ENCODE results near the gene TRPM2. TPM values are rescaled to one million over a fixed set of nuclear protein-coding genes. Genes with fewer than 3 reads are reported as not detected.
"Not testable (repeated sequence)": the region's sequence is repeated elsewhere in the genome, so short reads cannot be mapped to it uniquely, and the experiment has no call there.

TRPM2 gene
- polyA plus RNA-seq, 12 donors = 0.60 to 2.2 (median 1.4) TPM; not detected in 2

DNA sequence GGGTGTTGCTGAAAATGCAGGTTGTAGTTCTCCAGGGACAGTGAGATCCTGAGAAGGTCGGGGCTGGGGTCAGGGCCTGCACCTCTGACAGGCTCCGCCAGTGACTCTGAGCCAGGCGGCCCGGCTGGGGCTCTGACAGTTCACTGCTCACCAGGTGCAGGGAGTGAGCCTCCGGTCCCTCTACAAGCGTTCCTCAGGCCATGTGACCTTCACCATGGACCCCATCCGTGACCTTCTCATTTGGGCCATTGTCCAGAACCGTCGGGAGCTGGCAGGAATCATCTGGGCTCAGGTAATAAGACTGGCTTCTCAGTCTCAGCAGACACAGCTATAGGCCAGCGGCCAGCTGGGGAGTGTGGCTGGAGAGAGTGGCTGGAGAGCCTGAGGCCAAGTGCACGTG lies 41.8 kb downstream of the TRPM2 start:
- DNase-seq = no peak

- not testable (repeated sequence) for DNase-seq
Measured at GRCh38 chr21:44396803-44397202, 43.4 kb downstream of the TRPM2 start.

- no peak for DNase-seq
Measured at GRCh38 chr21:44397431-44398031, 44.1 kb downstream of the TRPM2 start.

DNA sequence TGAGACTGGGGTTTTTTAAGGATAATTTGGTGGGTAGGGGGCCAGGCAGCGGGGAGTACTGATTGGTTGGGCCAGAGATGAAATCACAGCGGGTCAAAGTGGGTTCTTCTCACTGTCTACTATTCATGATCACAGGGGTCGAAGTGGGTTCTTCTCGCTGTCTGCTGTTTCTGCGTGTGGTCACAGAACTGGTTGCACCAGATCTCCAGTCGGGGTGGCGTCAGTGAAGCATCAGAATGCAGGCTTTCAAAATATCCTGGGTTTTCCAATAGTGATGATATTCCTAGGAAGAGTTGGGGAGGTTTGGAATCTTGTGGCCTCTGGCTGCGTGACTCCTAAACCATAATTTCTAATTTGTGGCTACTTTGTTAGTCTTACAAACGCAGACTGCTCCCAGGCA lies 45.1 kb downstream of the TRPM2 start:
- DNase-seq = no peak

GRCh38 chr21:44399151-44399954 lies 45.9 kb downstream of the TRPM2 start:
- no peak for DNase-seq

- DNase-seq = no peak
Measured at GRCh38 chr21:44399955-44400790, 46.8 kb downstream of the TRPM2 start.

GRCh38 chr21:44400791-44401385 lies 47.5 kb downstream of the TRPM2 start:
- no peak for DNase-seq

DNA sequence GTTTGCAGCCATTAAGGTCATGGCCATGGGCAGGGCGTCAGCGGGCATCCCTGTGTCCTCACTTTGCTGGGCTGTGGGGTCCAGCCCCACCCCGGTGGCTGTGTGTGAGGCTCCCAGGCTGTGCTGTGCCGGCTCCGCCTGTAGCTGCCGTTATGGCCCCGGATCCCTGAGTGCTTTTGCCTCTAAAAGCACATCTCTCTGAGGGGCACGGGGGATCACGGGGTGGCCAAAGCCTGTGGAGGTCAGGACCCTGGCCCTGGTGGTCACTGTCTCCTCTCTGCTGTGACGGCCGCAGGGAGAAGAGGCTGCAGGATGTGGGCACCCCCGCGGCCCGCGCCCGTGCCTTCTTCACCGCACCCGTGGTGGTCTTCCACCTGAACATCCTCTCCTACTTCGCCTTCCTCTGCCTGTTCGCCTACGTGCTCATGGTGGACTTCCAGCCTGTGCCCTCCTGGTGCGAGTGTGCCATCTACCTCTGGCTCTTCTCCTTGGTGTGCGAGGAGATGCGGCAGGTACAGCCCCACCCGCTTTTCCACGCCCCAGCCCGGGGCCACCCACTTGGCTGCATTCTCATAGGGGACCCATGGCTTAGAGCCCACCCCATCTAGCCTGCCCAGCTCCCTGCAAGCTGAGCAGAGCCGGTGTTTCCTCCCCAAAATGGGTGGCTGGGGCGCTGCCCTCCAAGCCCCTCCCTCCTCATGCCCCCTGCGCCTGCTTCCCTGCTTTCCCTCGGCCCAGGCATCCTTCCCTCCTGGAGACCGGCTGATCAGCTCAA lies 48.2 kb downstream of the TRPM2 start:
- no peak for DNase-seq

DNA sequence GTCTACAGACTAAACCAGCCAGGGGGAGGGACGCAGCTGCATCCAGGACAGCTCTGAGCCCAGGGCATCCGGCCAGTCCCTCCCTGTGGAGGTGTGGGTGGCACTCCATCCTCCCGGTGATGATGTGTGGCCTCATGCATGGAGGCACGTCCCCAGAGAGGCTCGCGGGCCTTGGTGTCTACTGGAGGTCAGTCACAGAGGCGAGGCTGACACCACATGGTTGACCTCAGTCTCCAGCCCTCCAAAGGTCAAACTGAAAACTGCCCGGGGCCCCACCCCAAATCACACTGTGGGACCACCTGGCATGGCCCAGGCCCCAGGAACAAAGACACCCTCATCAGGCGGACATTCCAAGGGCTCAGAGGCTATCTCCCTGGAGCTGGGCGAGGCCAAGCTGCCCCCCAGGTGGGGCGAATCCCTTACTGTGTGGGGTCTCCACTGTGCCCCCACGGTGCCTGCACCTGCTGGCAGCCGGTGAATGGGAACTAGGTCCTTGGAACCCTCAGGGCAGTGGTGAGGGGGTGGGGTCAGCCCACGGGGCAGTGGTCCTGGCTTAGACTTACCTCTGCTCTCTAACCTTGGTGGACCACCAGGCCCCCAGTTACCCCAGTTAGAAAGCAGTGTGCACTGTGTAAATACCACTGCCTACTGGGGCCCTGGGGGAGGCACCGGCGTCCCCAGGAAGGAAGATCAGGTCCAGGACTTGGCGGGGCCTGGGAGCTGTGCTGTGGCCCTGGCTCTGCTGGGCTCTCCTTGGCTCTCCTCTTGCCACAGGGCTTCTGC lies 49.1 kb downstream of the TRPM2 start:
- DNase-seq = no peak

DNA sequence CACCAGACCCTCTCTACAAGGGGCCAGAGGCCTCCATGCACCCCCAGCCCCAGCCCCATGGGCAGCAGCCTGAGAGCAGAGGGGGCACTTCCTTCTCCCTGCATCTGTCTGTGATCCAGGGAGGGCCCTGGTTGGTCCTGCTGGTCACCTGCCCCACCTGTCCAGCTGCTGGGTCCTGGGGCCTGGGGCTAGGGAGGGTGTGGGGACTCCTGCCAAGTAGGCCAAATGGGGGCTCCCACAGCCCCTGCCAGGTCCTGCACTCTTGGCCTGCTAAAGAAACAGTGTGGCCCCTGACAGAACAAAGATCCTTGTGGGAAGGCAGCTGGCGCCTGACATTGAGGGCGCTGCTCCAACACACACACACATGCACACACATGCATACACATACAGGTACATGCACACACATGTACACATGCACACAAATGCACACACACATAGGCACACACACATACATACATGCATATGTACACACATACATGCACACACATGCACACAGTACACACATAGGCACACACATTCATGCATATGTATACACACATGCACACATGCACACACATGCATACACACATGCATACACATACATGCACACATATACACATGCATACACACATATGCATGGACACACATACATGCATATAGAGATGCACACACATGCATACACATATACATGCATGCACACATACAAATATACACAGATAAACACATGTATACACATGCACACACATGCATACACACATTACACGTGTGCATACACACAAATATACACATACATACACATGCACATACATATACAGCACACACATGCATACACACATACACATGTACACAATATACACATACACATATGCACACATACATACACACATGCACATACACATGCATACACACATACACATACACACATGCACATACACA lies 49.9 kb downstream of the TRPM2 start:
- DNase-seq = no peak

GRCh38 chr21:44404482-44404881 lies 51.1 kb downstream of the TRPM2 start:
- not testable (repeated sequence) for DNase-seq

- no peak for DNase-seq
Measured at GRCh38 chr21:44405091-44405947, 51.9 kb downstream of the TRPM2 start.

- DNase-seq = no peak
Measured at GRCh38 chr21:44405948-44406872, 52.8 kb downstream of the TRPM2 start.

DNA sequence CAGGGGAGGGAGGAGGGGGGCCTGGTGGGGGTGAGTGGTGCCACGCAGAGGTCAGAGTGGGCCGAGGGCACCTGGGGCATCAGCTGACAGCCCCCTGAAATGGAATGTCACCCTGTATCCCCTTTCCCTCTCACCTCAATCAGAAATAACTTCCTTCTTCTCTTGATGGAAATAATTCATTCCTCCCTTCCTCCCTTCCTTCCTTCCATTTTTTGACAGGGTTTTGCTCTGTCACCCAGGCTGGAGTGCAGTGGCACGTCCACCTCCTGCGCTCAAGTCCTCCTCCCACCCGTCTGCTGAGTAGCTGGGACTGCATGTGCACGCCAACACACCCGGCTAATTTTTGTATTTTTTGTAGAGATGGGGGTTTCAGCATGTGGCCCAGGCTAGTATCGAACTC lies 53.5 kb downstream of the TRPM2 start:
- no peak for DNase-seq

GRCh38 chr21:44407493-44407892 lies 54.1 kb downstream of the TRPM2 start:
- DNase-seq = no peak

DNA sequence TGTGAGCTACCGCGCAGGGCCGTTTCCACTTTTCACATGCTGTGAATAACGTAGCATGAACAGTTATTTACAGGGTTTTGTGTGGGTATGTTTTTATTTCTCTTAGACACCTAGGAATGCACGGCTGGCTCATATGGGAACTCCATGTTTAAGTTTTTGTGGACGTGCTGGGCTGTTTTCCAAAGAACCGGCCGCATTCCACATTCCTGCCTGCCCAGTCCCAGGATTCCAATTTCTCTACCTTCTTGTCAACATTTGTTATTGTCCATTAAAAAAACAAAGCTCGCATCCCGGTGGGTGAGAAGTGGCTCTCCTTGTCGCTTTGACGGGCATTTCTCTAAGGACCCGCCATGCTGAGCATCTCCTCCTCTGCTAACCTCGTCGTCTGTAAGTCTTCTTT lies 54.8 kb downstream of the TRPM2 start:
- DNase-seq = no peak

- no peak for DNase-seq
Measured at GRCh38 chr21:44413566-44414290, 60.3 kb downstream of the TRPM2 start.
